Testis (tissue), 3 donors: ENCODE measurements around the gene SMAD1. TPM values are rescaled to one million over a fixed set of nuclear protein-coding genes. Genes with fewer than 3 reads are reported as not detected.

Source experiments
- DNase-seq: peaks from one replicate; pipeline ENCODE4 v3.0.0-alpha.2; 2019
- H3K27ac ChIP-seq, 2 donors: fragments of 200-600 bp; sonication (generic); one replicate each; pipeline ENCODE4 v1.5.1; 2019
- H3K27me3 ChIP-seq: fragments of 200-600 bp; sonication (generic); one replicate; pipeline ENCODE4 v1.5.1; 2019
- H3K36me3 ChIP-seq: fragments of 200-600 bp; sonication (generic); one replicate; pipeline ENCODE4 v1.5.1; 2017; ENCODE audit warnings: low read depth; ENCODE audit errors: missing control alignments
- H3K4me1 ChIP-seq: fragments of 200-600 bp; sonication (generic); one replicate; pipeline ENCODE4 v1.5.1; 2019
- H3K4me3 ChIP-seq, 2 donors: fragments of 200-600 bp; sonication (generic); one replicate each; pipeline ENCODE4 v1.5.1; 2017 to 2019
- H3K9me3 ChIP-seq: fragments of 200-600 bp; sonication (generic); one replicate; pipeline ENCODE4 v1.5.1; 2017
- CTCF ChIP-seq, 3 experiments: fragments of 450-650 bp in 2 of 3; fragments of 200-600 bp in 1 of 3; sonication (generic) in 1 of 3; IDR thresholded peaks; one replicate each; pipeline ENCODE4 v1.5.1; 2016 to 2019; ENCODE audit warnings: antibody characterized with exemption in 3 of 3, mild to moderate bottlenecking in 2 of 3, moderate library complexity in 1 of 3
- POLR2A ChIP-seq: fragments of 450-650 bp; IDR thresholded peaks from one replicate; pipeline ENCODE4 v1.6.1; 2017; ENCODE audit warnings: antibody characterized with exemption, mild to moderate bottlenecking, moderate library complexity
- WGBS, 2 donors: methylation state at CpG; one replicate each; pipeline ENCODE4 v1.1.5; 2018; 5-methylcytosine and 5-hydroxymethylcytosine counted together
- intact Hi-C: fragments of 100-400 bp; cut with DNase I; formaldehyde crosslinking; loops from one replicate; pipeline ENCODE4 v1.15.1; 2023; ENCODE audit warnings: low total_unique reads
- polyA plus RNA-seq: library from polyadenylated mRNA; stranded (reverse); fragments of 350-450 nt; fragmentation: Illumina TruSeq; extraction: RNeasy Lipid Tissue Mini Kit (QIAGEN cat#74804); gene quantifications from one replicate; pipeline ENCODE4 v1.2.3, GENCODE V29; 2014; ENCODE audit warnings: low read depth, low replicate concordance; ENCODE audit not compliant: insufficient read depth
- total RNA-seq, 2 donors: library from RNA; depleted of rRNA; stranded (reverse); fragments of >200 nt; gene quantifications; one replicate each; pipeline ENCODE4 v1.2.3, GENCODE V29; 2016

SMAD1 gene
- total and polyA plus RNA-seq, 3 donors from 2014 or later: 29.6 to 37.6 (median 30.1) TPM

GRCh38 chr4:145451895-145452294 is 29.8 kb upstream of the SMAD1 start:
- 79 to 86% methylated on average over 1 of the region's 1 CpG for WGBS, 2 donors
- Histone ChIP-seq H3K4me1 (no peaks in the 10 kb centered on the region), H3K36me3 (no peaks in the 10 kb centered on the region), H3K9me3 (no peaks in the 10 kb centered on the region), H3K27ac (no peak overlapping the region), H3K27me3 (no peaks in the 10 kb centered on the region), H3K4me3 (no peak overlapping the region)
- intact Hi-C loops: no loop called here
- DNase-seq: no peak
- no peak for TF ChIP-seq CTCF (IDR thresholded peaks at IDR 0.05)
- no peak for TF ChIP-seq POLR2A

- Histone ChIP-seq H3K36me3 (no peaks in the 10 kb centered on the region), H3K27me3 (no peaks in the 10 kb centered on the region), H3K27ac (no peak overlapping the region), H3K4me1 (no peaks in the 10 kb centered on the region), H3K4me3 (no peak overlapping the region), H3K9me3 (no peaks in the 10 kb centered on the region)
- TF ChIP-seq POLR2A: no peak
- no peak for TF ChIP-seq CTCF (IDR thresholded peaks at IDR 0.05)
- WGBS, 2 donors: 92 to 93% methylated on average over 5 of the region's 5 CpGs
- intact Hi-C loops: no loop called here
- no peak for DNase-seq
Observed at GRCh38 chr4:145452447-145453162, 29.0 kb upstream of the SMAD1 start.

GRCh38 chr4:145453163-145453520 is 28.5 kb upstream of the SMAD1 start:
- DNase-seq: no peak
- intact Hi-C loops: no loop called here
- Histone ChIP-seq H3K4me1 (no peaks in the 10 kb centered on the region), H3K36me3 (no peaks in the 10 kb centered on the region), H3K27me3 (no peaks in the 10 kb centered on the region), H3K9me3 (no peaks in the 10 kb centered on the region), H3K27ac (no peak overlapping the region), H3K4me3 (no peak overlapping the region)
- no peak for TF ChIP-seq POLR2A

- 81% methylated on average over 4 of the region's 4 CpGs for WGBS, 2 donors
Observed at GRCh38 chr4:145473203-145473602, 8.4 kb upstream of the SMAD1 start.

GRCh38 chr4:145480257-145480656 is 1.4 kb upstream of the SMAD1 start:
- Histone ChIP-seq H3K27me3 (no peaks in the 10 kb centered on the region), H3K4me1 (no peaks in the 10 kb centered on the region), H3K36me3 (no peaks in the 10 kb centered on the region), H3K4me3 (no peak overlapping the region), H3K9me3 (no peaks in the 10 kb centered on the region), H3K27ac (no peak overlapping the region)
- no peak for TF ChIP-seq CTCF (IDR thresholded peaks at IDR 0.05)
- no peak for TF ChIP-seq POLR2A
- intact Hi-C loops: no loop called here
- 18 to 35% methylated on average over 1 of the region's 1 CpG for WGBS, 2 donors
- no peak for DNase-seq

More at GRCh38 chr4:145473203-145473602, 8.4 kb upstream of the SMAD1 start:
- DNase-seq: no peak
- Histone ChIP-seq H3K27ac (no peak overlapping the region), H3K27me3 (no peaks in the 10 kb centered on the region), H3K4me3 (no peak overlapping the region), H3K36me3 (no peaks in the 10 kb centered on the region), H3K4me1 (no peaks in the 10 kb centered on the region), H3K9me3 (no peaks in the 10 kb centered on the region)
- no peak for TF ChIP-seq POLR2A
- intact Hi-C loops: no loop called here

- TF ChIP-seq POLR2A (no peak), CTCF (IDR thresholded peaks at IDR 0.05) (no peak)
- H3K36me3 ChIP-seq: no peaks in the 10 kb centered on the region
- H3K27ac ChIP-seq: peak overlapping the region; percentile 90 to 95
- no peaks in the 10 kb centered on the region for H3K4me1 ChIP-seq
- intact Hi-C loops: no loop called here
- DNase-seq: no peak
- H3K4me3 ChIP-seq: peak overlapping the region; percentile 79 to 95
- no peaks in the 10 kb centered on the region for H3K9me3 ChIP-seq
- WGBS, 2 donors: 2% methylated on average over 40 of the region's 42 CpGs; no CpG with 5 or more reads in 1 of the 2 donors
- H3K27me3 ChIP-seq: no peaks in the 10 kb centered on the region
Observed at GRCh38 chr4:145481942-145482208, 222 bp downstream of the SMAD1 start.
